Colonic mucosa (tissue), 4 donors: ENCODE measurements around the gene SULF2. TPM values are rescaled to one million over a fixed set of nuclear protein-coding genes. Genes with fewer than 3 reads are reported as not detected.

ENCODE experiments used
- DNase-seq: peaks from one replicate; pipeline ENCODE4 v3.0.0-alpha.2; 2020
- H3K27ac ChIP-seq: fragments of 200-600 bp; one replicate; pipeline ENCODE4 v1.8.0; 2021
- H3K27me3 ChIP-seq: fragments of 200-600 bp; one replicate; pipeline ENCODE4 v1.8.0; 2021
- H3K36me3 ChIP-seq: fragments of 200-600 bp; one replicate; pipeline ENCODE4 v1.8.0; 2021
- H3K4me1 ChIP-seq: fragments of 200-600 bp; one replicate; pipeline ENCODE4 v1.8.0; 2021; ENCODE audit warnings: mild to moderate bottlenecking
- H3K4me3 ChIP-seq: fragments of 200-600 bp; one replicate; pipeline ENCODE4 v1.8.0; 2021
- H3K9ac ChIP-seq, 2 donors: one replicate each; pipeline ENCODE4 v1.7.0; 2013; ENCODE audit warnings: control low read depth in 2 of 2, low read depth in 2 of 2, low read length in 2 of 2
- H3K9me3 ChIP-seq: fragments of 200-600 bp; one replicate; pipeline ENCODE4 v1.8.0; 2021
- CTCF ChIP-seq: fragments of 200-600 bp; IDR thresholded peaks from one replicate; pipeline ENCODE4 v1.8.0; 2022; ENCODE audit warnings: antibody characterized with exemption, mild to moderate bottlenecking
- intact Hi-C: fragments of 100-400 bp; cut with DNase I; formaldehyde crosslinking; loops from one replicate; pipeline ENCODE4 v1.14.1; 2022
- total RNA-seq, 2 donors: library from RNA; stranded (reverse); fragmentation: NEBNext Ultra II Directional in 1 of 2; extraction: Animal tissue kit (Norgen Biotek cat#: 25700) in 1 of 2; gene quantifications; one replicate each; pipeline ENCODE4 v1.2.1, GENCODE V29; 2021
- donor health status: healthy.
- donor health status: DM: no; HTN: no; CAD: no.
- donor health status: DM: no; HTN: no; CAD: no.

Gene SULF2
- total RNA-seq, 2 donors from 2014 or later: 97.9 to 153 TPM

GRCh38 chr20:47801759-47802158, 16.5 kb upstream of the SULF2 start:
- Histone ChIP-seq H3K27ac (no peak overlapping the region), H3K36me3 (no peaks in the 10 kb centered on the region), H3K27me3 (no peaks in the 10 kb centered on the region), H3K9ac (no peak overlapping the region), H3K9me3 (no peaks in the 10 kb centered on the region), H3K4me3 (no peak overlapping the region), H3K4me1 (no peaks in the 10 kb centered on the region)
- no peak for DNase-seq
- no peak for TF ChIP-seq CTCF
- intact Hi-C loops: no loop called here

GRCh38 chr20:47801079-47801478, 15.8 kb upstream of the SULF2 start:
- no peak overlapping the region for H3K4me3 ChIP-seq
- no peaks in the 10 kb centered on the region for H3K36me3 ChIP-seq
- no peak for DNase-seq
- intact Hi-C loops: no loop called here
- no peak overlapping the region for H3K27ac ChIP-seq
- no peaks in the 10 kb centered on the region for H3K27me3 ChIP-seq
- H3K9ac ChIP-seq: no peak overlapping the region
- no peak for TF ChIP-seq CTCF
- H3K9me3 ChIP-seq: no peaks in the 10 kb centered on the region
- no peaks in the 10 kb centered on the region for H3K4me1 ChIP-seq

- intact Hi-C loops: no loop called here
- no peak for DNase-seq
- Histone ChIP-seq H3K4me1 (no peaks in the 10 kb centered on the region), H3K9me3 (no peaks in the 10 kb centered on the region), H3K27ac (no peak overlapping the region), H3K9ac (no peak overlapping the region), H3K27me3 (no peaks in the 10 kb centered on the region), H3K4me3 (no peak overlapping the region), H3K36me3 (no peaks in the 10 kb centered on the region)
- TF ChIP-seq CTCF: no peak
Observed at GRCh38 chr20:47800623-47801022, 15.3 kb upstream of the SULF2 start.

- H3K4me1 ChIP-seq: no peaks in the 10 kb centered on the region
- TF ChIP-seq CTCF: no peak
- H3K27me3 ChIP-seq: no peaks in the 10 kb centered on the region
- H3K4me3 ChIP-seq: no peak overlapping the region
- DNase-seq: no peak
- H3K36me3 ChIP-seq: no peaks in the 10 kb centered on the region
- H3K27ac ChIP-seq: no peak overlapping the region
- H3K9me3 ChIP-seq: no peaks in the 10 kb centered on the region
- no peak overlapping the region for H3K9ac ChIP-seq
- intact Hi-C loops: no loop called here
Observed at GRCh38 chr20:47799116-47799715, 13.9 kb upstream of the SULF2 start.

- Histone ChIP-seq H3K36me3 (no peaks in the 10 kb centered on the region), H3K27ac (no peak overlapping the region), H3K4me1 (no peaks in the 10 kb centered on the region), H3K4me3 (no peak overlapping the region), H3K9me3 (no peaks in the 10 kb centered on the region), H3K9ac (no peak overlapping the region), H3K27me3 (no peaks in the 10 kb centered on the region)
- no peak for DNase-seq
- TF ChIP-seq CTCF: no peak
- intact Hi-C loops: no loop called here
Observed at GRCh38 chr20:47796971-47797370, 11.7 kb upstream of the SULF2 start.
